ENCODE data around the gene ACTG1. TPM values are rescaled to one million over a fixed set of nuclear protein-coding genes. Genes with fewer than 3 reads are reported as not detected.

Gene ACTG1
- total and polyA plus RNA-seq, 9 donors, result 810 to 1,698 (median 1,452) TPM

DNA sequence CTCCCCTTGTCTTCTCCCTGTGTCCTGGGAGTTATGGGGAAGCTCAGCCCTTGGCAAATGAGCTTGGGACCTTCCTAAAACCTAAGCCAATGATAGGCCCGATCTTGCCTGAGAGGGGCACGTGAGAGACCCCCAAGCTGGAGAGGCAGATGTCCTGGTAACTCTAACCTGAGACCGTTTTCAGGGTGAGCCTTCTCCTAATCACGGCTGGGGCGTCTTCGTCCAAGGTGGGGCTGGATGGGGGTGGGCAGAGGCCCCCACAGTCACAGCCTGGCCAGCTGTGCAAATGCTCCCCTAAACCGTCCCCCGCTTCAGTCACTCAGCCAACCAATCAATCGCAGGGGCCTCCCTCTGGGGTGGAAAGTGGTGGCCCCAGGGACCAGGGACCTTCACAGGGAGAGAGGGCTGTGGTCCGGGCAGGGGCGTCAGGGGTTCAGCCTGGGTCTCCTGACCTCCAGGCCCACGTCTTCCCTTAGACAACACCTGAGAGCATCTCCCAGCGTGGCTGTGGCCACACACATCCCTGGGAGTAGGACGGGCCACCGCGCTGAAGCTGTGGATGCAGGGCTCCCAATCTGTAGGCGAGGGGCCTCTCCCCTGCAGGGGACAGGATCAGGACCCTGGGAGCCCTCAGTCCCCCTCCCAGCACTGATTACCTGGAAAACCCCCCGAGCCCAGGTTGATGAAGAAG, 30.6 kb downstream of the ACTG1 start:
- Histone ChIP-seq H3K4me1 (ENCODE audit: control insufficient read depth, insufficient read depth, low read length) (peaks cover 48% of the 10 kb centered on the region), H3K27ac (ENCODE audit: low read length) (no peak overlapping the region), H3K9me3 (replicated peaks; ENCODE audit: control insufficient read depth, low read depth, low read length) (no peaks in the 10 kb centered on the region), H3K27me3 (ENCODE audit: control insufficient read depth, insufficient read depth, low read length) (peaks cover 20% of the 10 kb centered on the region), H3K36me3 (ENCODE audit: control insufficient read depth, insufficient read depth, low read length) (no peaks in the 10 kb centered on the region), H3K4me3 (ENCODE audit: low read length) (peak overlapping the region; percentile 31)
- WGBS (ENCODE audit: insufficient coverage), result 48% methylated on average over 5 of the region's 18 CpGs
- no peak for DNase-seq

DNA sequence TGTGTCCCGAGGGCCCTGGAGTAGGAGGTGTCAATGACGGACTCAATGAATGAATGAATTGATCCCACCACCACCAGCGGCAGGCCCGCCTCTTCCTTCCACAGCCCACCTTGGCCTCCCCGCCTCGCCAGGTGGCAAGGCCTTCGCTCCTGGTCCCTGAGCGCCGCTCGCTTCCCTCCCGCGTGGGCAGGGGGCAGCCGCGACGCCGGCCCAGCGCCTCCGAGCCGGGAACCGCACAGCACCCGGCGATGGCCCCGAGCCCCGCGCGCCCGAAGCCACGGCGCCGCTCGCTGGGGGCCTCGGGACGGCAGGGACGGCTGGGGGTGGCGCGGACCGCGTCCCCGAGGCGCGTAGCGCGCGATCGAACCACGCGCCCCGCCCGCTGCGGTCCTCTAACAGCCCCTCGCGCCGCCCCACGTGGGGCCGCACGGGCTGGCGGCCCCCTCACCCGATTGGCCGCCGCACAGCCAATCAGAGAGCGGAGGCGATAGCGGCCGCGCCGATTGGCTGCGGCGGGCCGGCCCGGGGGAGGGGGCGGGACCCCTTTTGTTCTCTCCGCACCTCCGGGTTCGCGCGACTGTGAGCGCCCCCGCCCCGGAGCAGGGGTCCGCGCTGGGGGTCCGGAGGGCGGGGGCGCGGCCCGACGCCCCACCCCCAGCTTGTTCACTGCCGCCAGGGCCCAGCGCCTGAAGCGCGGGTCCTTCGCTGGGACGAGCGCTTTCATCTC, 31.4 kb downstream of the ACTG1 start:
- Histone ChIP-seq H3K27ac (ENCODE audit: low read length) (no peak overlapping the region), H3K4me1 (ENCODE audit: control insufficient read depth, insufficient read depth, low read length) (peaks cover 48% of the 10 kb centered on the region), H3K4me3 (ENCODE audit: low read length) (peak overlapping the region; percentile 31), H3K9me3 (replicated peaks; ENCODE audit: control insufficient read depth, low read depth, low read length) (no peaks in the 10 kb centered on the region), H3K27me3 (ENCODE audit: control insufficient read depth, insufficient read depth, low read length) (peaks cover 22% of the 10 kb centered on the region), H3K36me3 (ENCODE audit: control insufficient read depth, insufficient read depth, low read length) (no peaks in the 10 kb centered on the region)
- peak; percentile 93 for DNase-seq
- WGBS (ENCODE audit: insufficient coverage), result 0% methylated on average over 84 of the region's 94 CpGs

DNA sequence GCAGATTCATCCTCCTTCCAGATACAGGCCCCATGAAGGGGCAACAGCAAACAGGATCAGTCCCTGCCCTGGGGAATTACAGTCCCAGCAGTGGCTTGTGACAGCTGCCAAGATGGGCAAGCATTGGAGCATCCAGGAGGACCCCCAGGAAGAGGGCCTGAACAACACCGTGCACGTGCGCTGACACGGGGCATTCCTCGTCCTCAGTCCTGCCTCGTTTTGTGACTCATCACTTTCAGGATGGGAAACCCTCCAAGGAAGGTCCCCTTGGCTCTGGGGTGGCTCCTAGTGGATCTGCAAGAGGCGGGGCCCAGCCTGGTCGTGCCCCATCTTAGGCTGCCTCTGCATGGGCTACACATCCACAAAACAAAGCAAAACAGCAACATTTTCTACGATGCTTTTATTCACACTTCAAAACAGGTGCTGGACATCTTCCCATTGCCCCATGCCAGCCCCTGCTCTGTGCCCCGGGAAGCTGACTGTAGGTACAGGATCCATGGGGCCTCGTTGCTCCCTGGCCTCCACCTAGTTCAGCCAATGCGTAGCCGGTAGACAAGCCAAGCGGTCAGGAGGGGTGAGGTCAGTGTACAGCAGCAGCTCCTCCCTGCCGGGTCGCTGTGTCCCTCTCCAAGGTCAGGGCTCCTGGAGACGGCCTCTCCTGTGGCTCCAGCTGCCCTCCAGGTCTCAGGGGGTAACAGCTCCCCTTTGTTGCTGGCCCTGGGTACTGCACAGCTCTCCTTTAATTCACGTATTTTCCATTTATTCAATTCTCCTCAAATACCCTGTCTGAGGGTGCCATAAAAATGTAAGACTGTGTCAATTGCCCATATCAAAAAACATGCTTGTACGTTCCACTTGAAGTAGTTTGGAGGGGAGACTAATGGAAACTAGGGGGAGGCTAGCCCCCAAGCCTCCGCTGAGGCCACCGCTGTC, 32.2 kb downstream of the ACTG1 start:
- H3K4me3 ChIP-seq (ENCODE audit: low read length), result no peak overlapping the region
- DNase-seq, result no peak
- 33% methylated on average over 17 of the region's 21 CpGs for WGBS (ENCODE audit: insufficient coverage)
- H3K27ac ChIP-seq (ENCODE audit: low read length), result no peak overlapping the region
- peaks cover 29% of the 10 kb centered on the region for H3K27me3 ChIP-seq (ENCODE audit: control insufficient read depth, insufficient read depth, low read length)
- no peaks in the 10 kb centered on the region for H3K9me3 ChIP-seq (replicated peaks; ENCODE audit: control insufficient read depth, low read depth, low read length)
- no peaks in the 10 kb centered on the region for H3K36me3 ChIP-seq (ENCODE audit: control insufficient read depth, insufficient read depth, low read length)
- peaks cover 48% of the 10 kb centered on the region for H3K4me1 ChIP-seq (ENCODE audit: control insufficient read depth, insufficient read depth, low read length)

DNA sequence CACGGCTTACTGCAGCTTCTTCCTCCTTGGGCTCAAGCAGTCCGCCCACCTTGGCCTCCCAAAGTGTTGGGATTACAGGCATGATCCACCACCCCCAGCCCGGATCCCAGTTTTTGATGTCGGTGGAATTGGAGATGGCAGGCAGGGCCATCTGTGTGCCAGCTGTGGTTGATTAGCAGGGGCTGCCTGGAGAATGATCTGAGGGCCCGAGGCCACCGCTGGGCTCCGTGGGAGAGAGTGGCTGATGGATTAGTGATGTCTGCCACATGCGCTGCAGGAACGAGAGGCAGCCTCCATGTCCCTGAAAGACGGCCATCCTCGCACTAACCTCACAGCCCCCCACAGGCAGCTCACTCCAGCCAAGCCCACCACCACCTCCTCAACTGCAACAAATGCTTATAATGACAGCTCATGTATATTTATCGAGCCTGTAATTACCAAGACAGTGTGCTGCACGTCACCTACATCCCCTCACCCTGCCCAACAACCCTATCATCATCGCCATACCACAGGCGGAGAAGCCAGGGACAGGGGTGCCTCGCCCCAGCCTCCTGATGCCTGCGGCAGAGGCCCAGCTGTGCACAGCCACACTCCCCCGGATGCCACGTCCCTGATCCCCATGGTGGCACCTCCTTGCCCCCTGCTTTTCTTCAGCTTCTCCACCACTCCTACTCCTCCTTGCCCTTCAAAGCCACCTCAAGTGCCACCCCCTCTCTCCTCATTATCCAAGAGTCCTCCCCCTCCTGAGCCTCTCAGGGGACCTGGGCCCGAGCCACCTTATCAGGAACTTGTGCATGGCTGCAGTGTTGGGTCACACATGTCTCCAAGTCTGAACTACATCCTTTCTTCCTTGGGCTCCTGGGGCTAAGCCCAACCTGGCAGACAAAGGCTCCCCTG, 33.2 kb downstream of the ACTG1 start:
- Histone ChIP-seq H3K36me3 (ENCODE audit: control insufficient read depth, insufficient read depth, low read length) (no peaks in the 10 kb centered on the region), H3K27ac (ENCODE audit: low read length) (no peak overlapping the region), H3K4me1 (ENCODE audit: control insufficient read depth, insufficient read depth, low read length) (peaks cover 45% of the 10 kb centered on the region), H3K27me3 (ENCODE audit: control insufficient read depth, insufficient read depth, low read length) (peaks cover 38% of the 10 kb centered on the region), H3K9me3 (replicated peaks; ENCODE audit: control insufficient read depth, low read depth, low read length) (no peaks in the 10 kb centered on the region), H3K4me3 (ENCODE audit: low read length) (no peak overlapping the region)
- no peak for DNase-seq
- 66% methylated on average over 13 of the region's 20 CpGs for WGBS (ENCODE audit: insufficient coverage)

DNA sequence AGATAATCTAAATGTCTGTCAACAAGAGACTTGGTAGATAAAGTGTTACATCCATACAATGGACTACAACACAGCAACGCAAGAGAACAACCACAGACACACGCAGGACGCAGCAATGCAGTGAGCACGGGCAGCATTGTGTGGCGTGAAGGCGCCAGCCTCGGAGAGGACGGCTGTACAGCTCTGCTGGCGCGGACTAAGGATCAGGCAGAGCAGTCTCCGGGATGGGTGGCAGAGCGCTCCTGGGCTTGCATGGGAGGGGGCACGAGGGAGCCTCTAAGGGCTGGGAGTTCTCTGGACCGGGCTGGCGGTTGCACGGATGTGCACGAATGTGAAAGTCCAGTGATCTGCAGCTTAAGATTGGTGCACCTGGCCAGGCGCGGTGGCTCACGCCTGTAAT, 34.5 kb downstream of the ACTG1 start:
- H3K36me3 ChIP-seq (ENCODE audit: control insufficient read depth, insufficient read depth, low read length), result no peaks in the 10 kb centered on the region
- H3K9me3 ChIP-seq (replicated peaks; ENCODE audit: control insufficient read depth, low read depth, low read length), result no peaks in the 10 kb centered on the region
- H3K4me1 ChIP-seq (ENCODE audit: control insufficient read depth, insufficient read depth, low read length), result peaks cover 33% of the 10 kb centered on the region
- 89% methylated on average over 15 of the region's 20 CpGs for WGBS (ENCODE audit: insufficient coverage)
- no peak overlapping the region for H3K4me3 ChIP-seq (ENCODE audit: low read length)
- no peak for DNase-seq
- H3K27me3 ChIP-seq (ENCODE audit: control insufficient read depth, insufficient read depth, low read length), result peaks cover 39% of the 10 kb centered on the region
- no peak overlapping the region for H3K27ac ChIP-seq (ENCODE audit: low read length)

DNA sequence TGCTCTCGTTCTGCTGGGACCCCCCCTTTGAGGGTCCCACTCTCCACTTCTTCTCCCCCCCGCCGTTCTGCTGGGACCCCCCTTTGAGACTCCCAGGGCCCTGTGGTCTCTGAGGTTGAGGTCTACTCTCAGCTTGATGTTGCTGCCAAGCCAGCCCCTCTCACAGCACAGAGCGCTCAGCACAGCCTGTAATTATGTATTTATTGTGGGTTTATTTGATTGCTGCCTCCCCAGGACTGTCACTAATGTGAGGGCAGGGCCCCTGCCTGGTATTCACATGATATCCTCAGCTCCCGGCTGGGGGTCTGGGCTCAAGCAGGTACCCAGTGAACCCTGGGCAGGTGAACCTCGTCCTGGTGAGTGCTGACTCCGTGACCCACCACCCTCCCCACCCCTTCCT, 35.4 kb downstream of the ACTG1 start:
- WGBS (ENCODE audit: insufficient coverage), result 79% methylated on average over 3 of the region's 7 CpGs
- Histone ChIP-seq H3K27ac (ENCODE audit: low read length) (no peak overlapping the region), H3K9me3 (replicated peaks; ENCODE audit: control insufficient read depth, low read depth, low read length) (no peaks in the 10 kb centered on the region), H3K36me3 (ENCODE audit: control insufficient read depth, insufficient read depth, low read length) (no peaks in the 10 kb centered on the region), H3K27me3 (ENCODE audit: control insufficient read depth, insufficient read depth, low read length) (peaks cover 37% of the 10 kb centered on the region), H3K4me1 (ENCODE audit: control insufficient read depth, insufficient read depth, low read length) (peaks cover 31% of the 10 kb centered on the region), H3K4me3 (ENCODE audit: low read length) (no peak overlapping the region)
- no peak for DNase-seq

DNA sequence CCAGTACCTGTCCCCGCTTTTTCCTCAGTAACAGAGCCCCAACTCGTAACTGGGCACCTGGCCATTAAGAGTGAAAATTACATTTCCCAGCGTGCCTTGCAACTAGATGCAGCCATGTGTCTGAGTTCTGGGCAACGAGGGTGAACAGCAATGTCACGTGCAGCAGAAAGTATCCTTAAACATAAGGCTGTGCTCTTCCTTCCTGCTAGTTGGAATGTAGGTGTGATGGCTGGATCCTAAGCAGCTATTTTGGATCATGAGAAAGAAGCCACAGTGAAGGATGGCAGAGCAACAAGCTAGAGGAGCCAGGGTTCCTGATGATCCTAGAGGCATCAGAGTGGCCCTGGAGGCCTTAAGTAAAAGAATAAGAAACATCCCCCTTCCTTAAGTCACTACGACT, 36.0 kb downstream of the ACTG1 start:
- Histone ChIP-seq H3K9me3 (replicated peaks; ENCODE audit: control insufficient read depth, low read depth, low read length) (no peaks in the 10 kb centered on the region), H3K4me3 (ENCODE audit: low read length) (no peak overlapping the region), H3K27ac (ENCODE audit: low read length) (no peak overlapping the region), H3K4me1 (ENCODE audit: control insufficient read depth, insufficient read depth, low read length) (peaks cover 31% of the 10 kb centered on the region), H3K27me3 (ENCODE audit: control insufficient read depth, insufficient read depth, low read length) (peaks cover 34% of the 10 kb centered on the region), H3K36me3 (ENCODE audit: control insufficient read depth, insufficient read depth, low read length) (no peaks in the 10 kb centered on the region)
- DNase-seq, result no peak
- 84% methylated on average over 6 of the region's 6 CpGs for whole genome bisulfite sequencing (ENCODE audit: insufficient coverage)

DNA sequence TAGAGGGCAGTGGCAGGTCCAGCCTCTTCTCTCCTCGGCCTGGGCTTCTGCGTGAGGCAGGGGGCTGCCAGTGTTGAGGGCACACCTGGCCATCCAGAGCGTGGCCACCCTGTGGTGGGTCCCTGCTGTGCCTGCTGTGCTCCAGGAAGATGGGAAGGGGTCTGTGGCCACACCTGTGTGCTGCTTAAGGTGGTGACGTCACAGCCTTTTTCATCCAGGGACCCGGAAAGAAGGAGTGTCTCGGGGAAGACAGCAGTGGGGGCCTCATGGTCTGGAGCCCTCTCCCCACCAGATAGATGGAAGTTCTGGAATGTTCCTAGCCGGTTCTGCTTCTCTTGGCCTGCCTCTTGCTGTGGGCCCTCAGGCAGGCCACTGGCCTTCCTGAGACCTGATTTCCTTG, 36.5 kb downstream of the ACTG1 start:
- Histone ChIP-seq H3K9me3 (replicated peaks; ENCODE audit: control insufficient read depth, low read depth, low read length) (no peaks in the 10 kb centered on the region), H3K4me1 (ENCODE audit: control insufficient read depth, insufficient read depth, low read length) (peaks cover 35% of the 10 kb centered on the region), H3K36me3 (ENCODE audit: control insufficient read depth, insufficient read depth, low read length) (no peaks in the 10 kb centered on the region), H3K4me3 (ENCODE audit: low read length) (no peak overlapping the region), H3K27ac (ENCODE audit: low read length) (no peak overlapping the region), H3K27me3 (ENCODE audit: control insufficient read depth, insufficient read depth, low read length) (peaks cover 34% of the 10 kb centered on the region)
- WGBS (ENCODE audit: insufficient coverage), result 77% methylated on average over 5 of the region's 7 CpGs
- no peak for DNase-seq

DNA sequence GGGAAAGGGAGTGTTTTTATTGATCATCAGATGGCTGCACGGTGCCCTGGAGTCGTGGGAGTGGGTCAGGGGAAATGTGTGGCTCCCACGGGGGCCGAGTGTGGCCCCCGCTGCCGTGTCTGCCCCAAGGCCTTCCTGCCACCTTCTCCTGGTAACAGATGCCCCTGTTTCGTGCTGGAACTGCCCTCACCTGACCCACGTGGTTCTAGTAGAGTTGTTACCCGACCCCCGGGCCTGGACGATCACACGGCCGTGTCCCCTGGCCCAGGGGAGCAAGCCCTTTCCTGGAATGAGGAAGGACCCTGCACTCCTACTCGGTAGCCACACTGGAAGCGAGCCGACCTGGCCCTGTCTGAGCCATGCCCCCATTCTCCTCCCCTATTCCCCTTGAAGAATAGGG, 37.6 kb downstream of the ACTG1 start:
- H3K4me3 ChIP-seq (ENCODE audit: low read length), result no peak overlapping the region
- no peak overlapping the region for H3K27ac ChIP-seq (ENCODE audit: low read length)
- H3K36me3 ChIP-seq (ENCODE audit: control insufficient read depth, insufficient read depth, low read length), result no peaks in the 10 kb centered on the region
- H3K9me3 ChIP-seq (replicated peaks; ENCODE audit: control insufficient read depth, low read depth, low read length), result no peaks in the 10 kb centered on the region
- peaks cover 24% of the 10 kb centered on the region for H3K27me3 ChIP-seq (ENCODE audit: control insufficient read depth, insufficient read depth, low read length)
- peaks cover 34% of the 10 kb centered on the region for H3K4me1 ChIP-seq (ENCODE audit: control insufficient read depth, insufficient read depth, low read length)
- 57% methylated on average over 11 of the region's 16 CpGs for WGBS (ENCODE audit: insufficient coverage)
- DNase-seq, result no peak

Measured in muscle of leg (tissue), 11 donors.